ENCODE measurements around the gene KCNA2.

The KCNA2 gene

DNA sequence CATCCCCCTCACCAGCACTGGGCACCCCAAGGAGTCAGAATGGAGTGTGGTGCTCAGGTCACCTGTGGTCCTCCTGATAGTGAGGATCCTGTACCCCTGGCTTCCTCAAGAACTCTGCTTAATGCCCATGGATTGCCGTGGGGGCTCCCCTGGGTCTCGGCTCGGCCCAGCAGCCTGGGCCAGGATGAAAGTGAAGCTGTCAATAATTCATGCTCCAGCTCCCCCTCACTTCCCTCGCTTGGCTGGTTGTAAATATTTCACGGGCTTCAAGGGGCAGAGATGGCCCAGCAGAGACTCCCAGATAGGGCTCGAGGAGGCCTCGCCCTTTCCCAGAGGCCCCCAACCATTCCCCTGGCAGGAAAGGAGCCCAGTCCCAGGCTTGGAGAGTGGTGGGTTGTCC lies 44.6 kb downstream of the KCNA2 start:
- TF ChIP-seq, protein P1, sequence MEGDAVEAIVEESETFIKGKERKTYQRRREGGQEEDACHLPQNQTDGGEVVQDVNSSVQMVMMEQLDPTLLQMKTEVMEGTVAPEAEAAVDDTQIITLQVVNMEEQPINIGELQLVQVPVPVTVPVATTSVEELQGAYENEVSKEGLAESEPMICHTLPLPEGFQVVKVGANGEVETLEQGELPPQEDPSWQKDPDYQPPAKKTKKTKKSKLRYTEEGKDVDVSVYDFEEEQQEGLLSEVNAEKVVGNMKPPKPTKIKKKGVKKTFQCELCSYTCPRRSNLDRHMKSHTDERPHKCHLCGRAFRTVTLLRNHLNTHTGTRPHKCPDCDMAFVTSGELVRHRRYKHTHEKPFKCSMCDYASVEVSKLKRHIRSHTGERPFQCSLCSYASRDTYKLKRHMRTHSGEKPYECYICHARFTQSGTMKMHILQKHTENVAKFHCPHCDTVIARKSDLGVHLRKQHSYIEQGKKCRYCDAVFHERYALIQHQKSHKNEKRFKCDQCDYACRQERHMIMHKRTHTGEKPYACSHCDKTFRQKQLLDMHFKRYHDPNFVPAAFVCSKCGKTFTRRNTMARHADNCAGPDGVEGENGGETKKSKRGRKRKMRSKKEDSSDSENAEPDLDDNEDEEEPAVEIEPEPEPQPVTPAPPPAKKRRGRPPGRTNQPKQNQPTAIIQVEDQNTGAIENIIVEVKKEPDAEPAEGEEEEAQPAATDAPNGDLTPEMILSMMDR (IDR thresholded peaks at IDR 0.05; ENCODE audit: low read depth, low read length, poor library complexity, severe bottlenecking), result no peak
- no peak for TF ChIP-seq EZH2phosphoT487 (IDR thresholded peaks at IDR 0.05; ENCODE audit: borderline replicate concordance, low read length)
- Histone ChIP-seq H3K4me1 (ENCODE audit: control insufficient read depth, low read length) (no peaks in the 10 kb centered on the region), H3K27me3 (ENCODE audit: control insufficient read depth, low read length) (peaks cover 25% of the 10 kb centered on the region)

DNA sequence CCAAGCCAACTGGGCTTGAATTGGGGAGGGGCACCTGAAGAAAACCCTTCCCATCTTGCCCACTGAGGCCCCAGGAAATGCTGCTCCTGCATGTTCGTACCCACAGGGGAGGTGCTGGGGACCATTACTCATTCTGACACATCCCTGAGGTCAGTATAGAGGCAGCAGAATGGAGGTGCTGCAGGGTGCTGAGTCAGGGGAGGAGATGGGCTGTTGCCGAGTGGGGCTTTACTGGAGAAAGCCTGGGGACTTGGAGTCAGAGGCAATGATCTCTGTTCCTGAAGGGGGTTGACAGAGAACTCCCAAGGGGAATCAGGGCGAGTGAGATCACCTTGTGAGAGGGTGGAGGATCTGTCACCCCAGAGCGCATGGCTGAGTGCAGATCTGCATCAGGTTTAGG lies 47.0 kb downstream of the KCNA2 start:
- TF ChIP-seq, protein P1 (IDR thresholded peaks at IDR 0.05; ENCODE audit: low read depth, low read length, poor library complexity, severe bottlenecking), result no peak
- no peak for TF ChIP-seq EZH2phosphoT487 (IDR thresholded peaks at IDR 0.05; ENCODE audit: borderline replicate concordance, low read length)
- Histone ChIP-seq H3K9me3 (ENCODE audit: control insufficient read depth, insufficient read depth, low read length) (no peaks in the 10 kb centered on the region), H3F3A (ENCODE audit: control insufficient read depth, insufficient read depth) (no peaks in the 10 kb centered on the region), H3K27me3 (ENCODE audit: control insufficient read depth, low read length) (peaks cover 43% of the 10 kb centered on the region), H3K27ac (ENCODE audit: low read depth, low read length) (no peak overlapping the region), H3K4me1 (ENCODE audit: control insufficient read depth, low read length) (no peaks in the 10 kb centered on the region), H3K79me2 (ENCODE audit: control insufficient read depth, low read length) (no peaks in the 10 kb centered on the region), H3K9me2 (replicated peaks; ENCODE audit: control insufficient read depth, low read length) (no peaks in the 10 kb centered on the region), H3K36me3 (ENCODE audit: control insufficient read depth, low read length) (no peaks in the 10 kb centered on the region), H3K4me3 (ENCODE audit: low read length) (no peak overlapping the region), H4K20me1 (ENCODE audit: control insufficient read depth, insufficient read depth, low read depth, low read length) (no peaks in the 10 kb centered on the region), H3K4me2 (ENCODE audit: low read length) (no peak overlapping the region)

More for the DNA sequence above, 44.6 kb downstream of the KCNA2 start:
- Histone ChIP-seq H3K36me3 (ENCODE audit: control insufficient read depth, low read length) (no peaks in the 10 kb centered on the region), H3K9me2 (replicated peaks; ENCODE audit: control insufficient read depth, low read length) (no peaks in the 10 kb centered on the region), H4K20me1 (ENCODE audit: control insufficient read depth, insufficient read depth, low read depth, low read length) (no peaks in the 10 kb centered on the region), H3K79me2 (ENCODE audit: control insufficient read depth, low read length) (no peaks in the 10 kb centered on the region), H3K27ac (ENCODE audit: low read depth, low read length) (no peak overlapping the region), H3K4me2 (ENCODE audit: low read length) (no peak overlapping the region), H3K9me3 (ENCODE audit: control insufficient read depth, insufficient read depth, low read length) (no peaks in the 10 kb centered on the region), H3F3A (ENCODE audit: control insufficient read depth, insufficient read depth) (no peaks in the 10 kb centered on the region), H3K4me3 (ENCODE audit: low read length) (no peak overlapping the region)

DNA sequence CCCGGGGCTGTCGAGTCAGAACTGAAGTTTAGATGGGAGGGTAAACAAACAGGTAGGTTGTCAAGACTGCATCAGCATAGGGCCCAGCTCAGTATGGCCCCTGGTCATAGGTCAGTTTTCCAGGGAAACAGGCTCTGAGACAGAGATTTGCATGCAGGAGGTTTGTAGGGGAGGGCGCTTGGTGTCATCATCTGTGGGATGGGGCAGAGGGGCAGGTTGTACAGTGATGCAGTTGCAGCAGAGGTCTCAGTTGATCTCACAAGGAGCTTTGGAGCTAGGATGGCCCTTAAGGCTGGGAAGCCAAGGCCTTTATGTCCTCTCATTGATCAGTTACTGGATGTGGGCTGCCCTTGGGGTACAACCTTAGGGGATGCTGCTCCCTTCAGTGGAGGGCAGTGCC lies 48.7 kb downstream of the KCNA2 start:
- no peak overlapping the region for H3K4me2 ChIP-seq (ENCODE audit: low read length)
- no peaks in the 10 kb centered on the region for H3K9me2 ChIP-seq (replicated peaks; ENCODE audit: control insufficient read depth, low read length)
- TF ChIP-seq, protein P1 (IDR thresholded peaks at IDR 0.05; ENCODE audit: low read depth, low read length, poor library complexity, severe bottlenecking), result no peak
- no peak for TF ChIP-seq EZH2phosphoT487 (IDR thresholded peaks at IDR 0.05; ENCODE audit: borderline replicate concordance, low read length)
- no peaks in the 10 kb centered on the region for H3K4me1 ChIP-seq (ENCODE audit: control insufficient read depth, low read length)
- no peaks in the 10 kb centered on the region for H3K36me3 ChIP-seq (ENCODE audit: control insufficient read depth, low read length)
- H3K9me3 ChIP-seq (ENCODE audit: control insufficient read depth, insufficient read depth, low read length), result no peaks in the 10 kb centered on the region
- H3K27ac ChIP-seq (ENCODE audit: low read depth, low read length), result no peak overlapping the region
- peaks cover 50% of the 10 kb centered on the region for H3K27me3 ChIP-seq (ENCODE audit: control insufficient read depth, low read length)
- H4K20me1 ChIP-seq (ENCODE audit: control insufficient read depth, insufficient read depth, low read depth, low read length), result no peaks in the 10 kb centered on the region
- no peaks in the 10 kb centered on the region for H3F3A ChIP-seq (ENCODE audit: control insufficient read depth, insufficient read depth)
- no peak overlapping the region for H3K4me3 ChIP-seq (ENCODE audit: low read length)
- no peaks in the 10 kb centered on the region for H3K79me2 ChIP-seq (ENCODE audit: control insufficient read depth, low read length)

DNA sequence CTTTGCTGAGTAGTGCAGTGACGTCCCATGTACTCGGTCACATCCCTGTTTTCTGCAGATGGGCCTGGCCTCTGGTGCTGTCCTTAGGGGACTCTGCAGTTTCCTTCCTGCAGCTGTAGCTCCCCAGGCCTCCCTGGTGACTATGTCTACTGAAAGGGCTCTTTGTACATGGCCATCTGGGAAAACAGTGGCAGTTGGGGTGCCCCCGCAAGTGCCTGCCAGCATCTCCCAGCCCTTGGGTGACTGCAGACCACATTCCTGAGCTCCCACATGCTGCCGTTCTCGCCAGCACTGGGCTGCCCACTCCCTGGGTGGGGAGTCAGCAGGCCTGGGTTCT lies 49.7 kb downstream of the KCNA2 start:
- TF ChIP-seq EZH2phosphoT487 (IDR thresholded peaks at IDR 0.05; ENCODE audit: borderline replicate concordance, low read length), result no peak
- TF ChIP-seq, protein P1 (IDR thresholded peaks at IDR 0.05; ENCODE audit: low read depth, low read length, poor library complexity, severe bottlenecking), result no peak
- Histone ChIP-seq H3K4me3 (ENCODE audit: low read length) (no peak overlapping the region), H3K4me1 (ENCODE audit: control insufficient read depth, low read length) (no peaks in the 10 kb centered on the region), H3F3A (ENCODE audit: control insufficient read depth, insufficient read depth) (no peaks in the 10 kb centered on the region), H3K4me2 (ENCODE audit: low read length) (no peak overlapping the region), H3K9me2 (replicated peaks; ENCODE audit: control insufficient read depth, low read length) (no peaks in the 10 kb centered on the region), H3K27ac (ENCODE audit: low read depth, low read length) (no peak overlapping the region), H4K20me1 (ENCODE audit: control insufficient read depth, insufficient read depth, low read depth, low read length) (no peaks in the 10 kb centered on the region), H3K27me3 (ENCODE audit: control insufficient read depth, low read length) (peaks cover 50% of the 10 kb centered on the region), H3K36me3 (ENCODE audit: control insufficient read depth, low read length) (no peaks in the 10 kb centered on the region), H3K9me3 (ENCODE audit: control insufficient read depth, insufficient read depth, low read length) (no peaks in the 10 kb centered on the region), H3K79me2 (ENCODE audit: control insufficient read depth, low read length) (no peaks in the 10 kb centered on the region)

Measured in DOHH2 (cell line).